Fibroblast of pulmonary artery (primary cell): Measurements from ENCODE around the gene INTS2.
"Not testable (repeated sequence)": the region's sequence is repeated elsewhere in the genome, so short reads cannot be mapped to it uniquely, and the experiment has no call there.

Source experiments
- DNase-seq: peaks from one replicate; pipeline ENCODE4 v3.0.0-alpha.2; 2010; ENCODE audit warnings: low read depth
- H3K4me3 ChIP-seq: replicated peaks from 2 replicates; pipeline ENCODE4 v1.5.1; 2011; ENCODE audit warnings: low read depth, mild to moderate bottlenecking, control low read depth, low read length, moderate library complexity
- TF ChIP-seq, protein P1 (sequence below): IDR thresholded peaks from 2 replicates; pipeline ENCODE4 v1.5.1; 2011; ENCODE audit warnings: mild to moderate bottlenecking, control low read depth, low read length, inconsistent platforms; ENCODE audit errors: missing control alignments

INTS2 gene

DNA sequence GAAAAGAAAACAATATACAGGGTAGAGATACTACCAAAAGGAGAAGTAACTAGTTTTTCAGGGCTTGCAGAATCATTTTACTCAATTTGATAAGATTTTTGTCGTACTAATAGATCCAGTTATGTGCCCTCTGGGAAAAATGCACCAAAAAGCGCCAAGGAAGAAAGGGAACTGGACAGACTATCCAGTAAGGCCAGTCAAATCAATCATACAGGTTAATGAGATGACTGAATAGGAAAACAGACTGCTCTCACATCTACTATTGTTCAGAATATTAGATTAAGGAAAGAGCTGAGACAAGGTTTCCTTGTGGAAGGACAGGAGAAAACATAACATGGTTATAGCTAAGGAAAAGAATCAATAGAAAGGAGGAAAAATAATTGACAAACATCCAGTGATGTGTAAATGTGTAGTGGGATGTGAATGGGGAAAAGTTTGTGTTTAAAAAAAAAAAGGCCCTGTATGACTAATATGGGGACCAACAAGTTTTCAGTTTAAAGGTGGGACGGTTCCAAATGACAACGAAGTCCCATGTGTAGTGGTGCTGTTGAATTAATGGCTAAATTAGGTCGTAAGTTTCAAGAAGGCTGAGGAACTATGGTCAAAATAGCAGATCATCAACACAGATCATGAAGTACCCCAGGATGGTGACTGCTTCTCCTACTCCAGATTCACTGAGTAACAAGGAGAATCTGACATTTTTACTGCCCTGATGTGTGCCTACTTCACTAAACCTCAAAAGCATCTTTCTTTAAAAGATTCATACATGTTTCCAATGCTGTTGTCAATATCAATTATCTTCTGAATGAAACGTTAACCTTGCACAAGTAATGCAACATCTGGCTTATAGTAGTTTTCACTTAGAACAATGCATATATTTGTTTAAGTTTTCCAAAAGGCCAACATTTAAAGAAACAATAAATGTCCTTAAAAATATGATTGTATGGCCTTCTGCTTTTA lies 105.2 kb downstream of the INTS2 start:
- no peak for DNase-seq
- H3K4me3 ChIP-seq, result no peak overlapping the region
- TF ChIP-seq, protein P1, sequence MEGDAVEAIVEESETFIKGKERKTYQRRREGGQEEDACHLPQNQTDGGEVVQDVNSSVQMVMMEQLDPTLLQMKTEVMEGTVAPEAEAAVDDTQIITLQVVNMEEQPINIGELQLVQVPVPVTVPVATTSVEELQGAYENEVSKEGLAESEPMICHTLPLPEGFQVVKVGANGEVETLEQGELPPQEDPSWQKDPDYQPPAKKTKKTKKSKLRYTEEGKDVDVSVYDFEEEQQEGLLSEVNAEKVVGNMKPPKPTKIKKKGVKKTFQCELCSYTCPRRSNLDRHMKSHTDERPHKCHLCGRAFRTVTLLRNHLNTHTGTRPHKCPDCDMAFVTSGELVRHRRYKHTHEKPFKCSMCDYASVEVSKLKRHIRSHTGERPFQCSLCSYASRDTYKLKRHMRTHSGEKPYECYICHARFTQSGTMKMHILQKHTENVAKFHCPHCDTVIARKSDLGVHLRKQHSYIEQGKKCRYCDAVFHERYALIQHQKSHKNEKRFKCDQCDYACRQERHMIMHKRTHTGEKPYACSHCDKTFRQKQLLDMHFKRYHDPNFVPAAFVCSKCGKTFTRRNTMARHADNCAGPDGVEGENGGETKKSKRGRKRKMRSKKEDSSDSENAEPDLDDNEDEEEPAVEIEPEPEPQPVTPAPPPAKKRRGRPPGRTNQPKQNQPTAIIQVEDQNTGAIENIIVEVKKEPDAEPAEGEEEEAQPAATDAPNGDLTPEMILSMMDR, result no peak

DNA sequence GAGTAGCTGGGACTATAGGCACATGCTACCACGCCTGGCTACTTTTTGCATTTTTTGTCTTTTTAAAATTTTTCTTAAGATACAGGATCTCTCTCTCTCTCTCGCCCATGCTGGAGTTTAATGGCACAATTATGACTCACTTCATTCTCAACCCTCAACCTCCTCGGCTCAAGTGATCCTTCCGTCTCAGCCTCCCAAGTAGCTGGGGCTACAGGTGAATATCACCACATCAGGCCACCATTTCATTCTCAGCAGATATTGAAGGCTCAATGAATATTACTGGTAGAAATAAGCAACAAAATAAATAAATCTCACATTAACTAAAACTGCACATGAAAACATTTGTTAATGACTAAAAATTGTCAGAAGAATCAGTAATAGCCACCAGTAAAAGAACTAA lies 106.1 kb downstream of the INTS2 start:
- TF ChIP-seq, protein P1, result no peak
- no peak overlapping the region for H3K4me3 ChIP-seq
- DNase-seq, result no peak

DNA sequence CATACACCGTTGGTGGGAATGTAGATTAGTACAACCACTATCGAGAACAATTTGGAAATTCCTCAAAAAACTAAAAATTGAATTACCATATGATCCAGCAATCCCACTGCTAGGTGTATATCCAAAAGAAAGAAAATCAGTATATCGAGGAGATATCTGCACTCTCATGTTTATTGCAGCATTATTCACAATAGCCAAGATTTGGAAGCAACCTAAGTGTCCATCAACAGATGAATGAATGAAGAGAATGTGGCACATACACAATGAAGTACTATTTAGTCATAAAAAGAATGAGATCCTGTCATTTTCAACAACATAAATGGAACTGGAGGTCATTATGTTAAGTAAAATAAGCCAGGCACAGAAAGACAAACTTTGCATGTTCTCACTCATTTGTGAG lies 108.5 kb downstream of the INTS2 start:
- not testable (repeated sequence) for H3K4me3 ChIP-seq

DNA sequence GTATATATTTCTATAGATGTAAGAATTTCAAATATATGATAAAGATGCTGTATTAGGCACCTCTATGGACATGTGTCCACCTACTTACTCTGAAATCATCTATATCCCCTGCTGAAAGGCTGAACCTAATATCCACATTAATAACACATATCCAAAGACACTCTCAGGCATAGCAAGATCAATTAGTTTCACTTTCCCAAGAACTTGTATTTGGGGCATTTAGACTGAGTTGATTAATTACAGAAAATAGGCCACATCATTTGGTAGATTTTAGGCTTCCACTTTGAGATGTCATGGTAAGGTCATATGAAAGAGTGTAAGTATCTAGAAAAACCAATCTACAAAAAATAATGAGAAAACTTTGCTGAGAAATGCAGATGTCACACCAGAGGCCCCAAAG lies 109.6 kb downstream of the INTS2 start:
- TF ChIP-seq, protein P1, result no peak
- H3K4me3 ChIP-seq, result no peak overlapping the region
- DNase-seq, result no peak

More for the DNA sequence above, 108.5 kb downstream of the INTS2 start:
- not testable (repeated sequence) for DNase-seq

DNA sequence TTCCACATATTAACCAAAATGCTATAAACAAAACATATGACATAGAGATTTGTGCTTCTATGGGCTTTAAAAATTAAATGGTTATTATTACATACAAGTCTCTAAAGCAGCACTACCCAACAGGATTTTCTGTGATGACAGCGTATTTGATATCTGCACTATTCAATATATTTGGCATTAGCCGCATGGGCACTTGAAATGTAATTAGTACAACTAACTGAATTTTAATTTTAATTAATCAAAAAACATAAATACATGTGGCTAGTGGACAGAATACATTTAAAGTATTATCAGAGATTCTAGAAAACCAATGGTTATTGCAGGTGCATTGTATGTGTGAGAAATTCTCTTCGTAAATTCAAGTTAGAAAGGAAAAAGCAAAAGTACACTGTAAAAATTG lies 110.3 kb downstream of the INTS2 start:
- no peak for DNase-seq
- H3K4me3 ChIP-seq, result no peak overlapping the region
- TF ChIP-seq, protein P1, result no peak

- TF ChIP-seq, protein P1, result no peak
- no peak overlapping the region for H3K4me3 ChIP-seq
- DNase-seq, result no peak
Measured at GRCh38 chr17:61816538-61816937, 111.2 kb downstream of the INTS2 start.

GRCh38 chr17:61815863-61816503 lies 111.8 kb downstream of the INTS2 start:
- H3K4me3 ChIP-seq, result no peak overlapping the region
- TF ChIP-seq, protein P1, result no peak
- DNase-seq, result no peak
